Measurements from ENCODE around the gene INSL4.

Gene INSL4

DNA sequence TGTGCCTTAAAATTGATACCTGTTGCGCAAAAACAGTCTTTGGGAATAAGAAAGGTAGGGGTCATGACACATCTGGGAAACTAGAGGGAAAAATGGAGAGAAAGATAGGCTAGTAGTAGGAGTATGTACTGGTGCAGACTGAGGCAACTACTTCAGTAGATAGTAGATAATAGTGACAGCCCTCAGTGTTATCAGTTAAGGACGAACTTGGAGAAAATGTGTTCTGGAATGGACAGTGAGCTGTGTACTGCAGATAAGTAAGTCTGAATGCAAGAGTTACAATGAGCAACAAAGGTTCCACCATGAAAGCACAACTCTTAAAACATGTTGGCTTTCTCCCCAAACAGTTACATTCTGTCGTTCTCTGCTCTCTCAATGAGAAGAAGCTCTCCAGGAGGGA, 39.2 kb upstream of the INSL4 start:
- H3K9me3 Mint-ChIP-seq: no peaks in the 10 kb centered on the region
- H3K27me3 Mint-ChIP-seq (ENCODE audit: low read depth): peaks cover 9% of the 10 kb centered on the region
- H3K27ac Mint-ChIP-seq: no peak overlapping the region
- H3K4me3 Mint-ChIP-seq: no peak overlapping the region
- TF ChIP-seq, protein P1, sequence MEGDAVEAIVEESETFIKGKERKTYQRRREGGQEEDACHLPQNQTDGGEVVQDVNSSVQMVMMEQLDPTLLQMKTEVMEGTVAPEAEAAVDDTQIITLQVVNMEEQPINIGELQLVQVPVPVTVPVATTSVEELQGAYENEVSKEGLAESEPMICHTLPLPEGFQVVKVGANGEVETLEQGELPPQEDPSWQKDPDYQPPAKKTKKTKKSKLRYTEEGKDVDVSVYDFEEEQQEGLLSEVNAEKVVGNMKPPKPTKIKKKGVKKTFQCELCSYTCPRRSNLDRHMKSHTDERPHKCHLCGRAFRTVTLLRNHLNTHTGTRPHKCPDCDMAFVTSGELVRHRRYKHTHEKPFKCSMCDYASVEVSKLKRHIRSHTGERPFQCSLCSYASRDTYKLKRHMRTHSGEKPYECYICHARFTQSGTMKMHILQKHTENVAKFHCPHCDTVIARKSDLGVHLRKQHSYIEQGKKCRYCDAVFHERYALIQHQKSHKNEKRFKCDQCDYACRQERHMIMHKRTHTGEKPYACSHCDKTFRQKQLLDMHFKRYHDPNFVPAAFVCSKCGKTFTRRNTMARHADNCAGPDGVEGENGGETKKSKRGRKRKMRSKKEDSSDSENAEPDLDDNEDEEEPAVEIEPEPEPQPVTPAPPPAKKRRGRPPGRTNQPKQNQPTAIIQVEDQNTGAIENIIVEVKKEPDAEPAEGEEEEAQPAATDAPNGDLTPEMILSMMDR (IDR thresholded peaks at IDR 0.05; ENCODE audit: unreplicated experiment in 3 of 3): no peak
- H3K4me1 Mint-ChIP-seq: no peaks in the 10 kb centered on the region
- H3K36me3 Mint-ChIP-seq (ENCODE audit: low read depth): no peaks in the 10 kb centered on the region

- no peaks in the 10 kb centered on the region for H3K36me3 Mint-ChIP-seq (ENCODE audit: low read depth)
- H3K27me3 Mint-ChIP-seq (ENCODE audit: low read depth): peaks cover 9% of the 10 kb centered on the region
- TF ChIP-seq, protein P1 (IDR thresholded peaks at IDR 0.05; ENCODE audit: unreplicated experiment in 3 of 3): no peak
- H3K9me3 Mint-ChIP-seq: no peaks in the 10 kb centered on the region
- no peak overlapping the region for H3K4me3 Mint-ChIP-seq
- no peak overlapping the region for H3K27ac Mint-ChIP-seq
- H3K4me1 Mint-ChIP-seq: no peaks in the 10 kb centered on the region
Measured at GRCh38 chr9:5193345-5193744, 37.9 kb upstream of the INSL4 start.

DNA sequence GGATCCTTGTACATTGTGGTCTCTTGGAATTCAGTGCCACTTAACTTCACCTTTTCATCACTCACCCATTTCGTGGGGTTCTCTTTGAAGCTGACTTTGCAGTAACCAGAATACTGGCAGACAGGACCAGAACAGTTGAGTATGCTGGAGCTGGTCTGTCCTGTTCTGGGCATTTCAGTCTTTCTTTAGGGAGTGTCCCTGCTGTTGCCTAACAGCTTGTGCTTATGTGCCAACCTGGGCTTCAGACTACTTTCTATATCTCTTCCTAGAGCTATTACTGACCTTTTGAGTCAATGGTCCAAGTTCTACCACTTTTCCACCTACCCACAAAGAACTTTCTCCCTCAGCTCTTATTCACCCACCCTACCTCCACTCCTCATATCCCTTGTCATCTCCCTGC, 35.8 kb upstream of the INSL4 start:
- no peak overlapping the region for H3K4me3 Mint-ChIP-seq
- TF ChIP-seq, protein P1 (IDR thresholded peaks at IDR 0.05; ENCODE audit: unreplicated experiment in 3 of 3): no peak
- peaks cover 9% of the 10 kb centered on the region for H3K27me3 Mint-ChIP-seq (ENCODE audit: low read depth)
- no peaks in the 10 kb centered on the region for H3K4me1 Mint-ChIP-seq
- H3K36me3 Mint-ChIP-seq (ENCODE audit: low read depth): no peaks in the 10 kb centered on the region
- H3K9me3 Mint-ChIP-seq: peaks cover 2% of the 10 kb centered on the region
- H3K27ac Mint-ChIP-seq: no peak overlapping the region

- Mint-ChIP-seq H3K27ac (no peak overlapping the region), H3K36me3 (ENCODE audit: low read depth) (no peaks in the 10 kb centered on the region), H3K27me3 (ENCODE audit: low read depth) (peaks cover 3% of the 10 kb centered on the region), H3K4me3 (no peak overlapping the region), H3K4me1 (no peaks in the 10 kb centered on the region), H3K9me3 (no peaks in the 10 kb centered on the region)
- TF ChIP-seq, protein P1 (IDR thresholded peaks at IDR 0.05; ENCODE audit: unreplicated experiment in 3 of 3): no peak
Measured at GRCh38 chr9:5205071-5205470, 26.1 kb upstream of the INSL4 start.

GRCh38 chr9:5230554-5230953, 665 bp upstream of the INSL4 start:
- H3K27ac Mint-ChIP-seq: no peak overlapping the region
- TF ChIP-seq, protein P1 (IDR thresholded peaks at IDR 0.05; ENCODE audit: unreplicated experiment in 3 of 3): no peak
- H3K36me3 Mint-ChIP-seq (ENCODE audit: low read depth): no peaks in the 10 kb centered on the region
- H3K4me1 Mint-ChIP-seq: no peaks in the 10 kb centered on the region
- H3K4me3 Mint-ChIP-seq: no peak overlapping the region
- H3K9me3 Mint-ChIP-seq: no peaks in the 10 kb centered on the region
- peaks cover 3% of the 10 kb centered on the region for H3K27me3 Mint-ChIP-seq (ENCODE audit: low read depth)

GRCh38 chr9:5263351-5264218, 32.4 kb downstream of the INSL4 start:
- no peaks in the 10 kb centered on the region for H3K9me3 Mint-ChIP-seq
- no peak overlapping the region for H3K4me3 Mint-ChIP-seq
- TF ChIP-seq, protein P1 (IDR thresholded peaks at IDR 0.05; ENCODE audit: unreplicated experiment in 3 of 3): no peak
- no peaks in the 10 kb centered on the region for H3K27me3 Mint-ChIP-seq (ENCODE audit: low read depth)
- no peaks in the 10 kb centered on the region for H3K4me1 Mint-ChIP-seq
- no peaks in the 10 kb centered on the region for H3K36me3 Mint-ChIP-seq (ENCODE audit: low read depth)
- H3K27ac Mint-ChIP-seq: no peak overlapping the region

All from nephron (organoid).